B cell (primary cell): ENCODE data around the gene PLEKHA5. TPM values are rescaled to one million over a fixed set of nuclear protein-coding genes. Genes with fewer than 3 reads are reported as not detected.

Experiments used
- ATAC-seq: fragments of 200-7000 bp; cut with Tn5 transposase; one replicate; pipeline ENCODE4 v1.10.0; 2021; ENCODE audit warnings: low read depth, mild to moderate bottlenecking, moderate number of reproducible peaks, moderate library complexity
- CTCF ChIA-PET: fragments of 350-600 bp; sonication (Branson Sonifier 250); formaldehyde crosslinking; loops from one replicate; lab custom pipeline; 2021; ENCODE audit warnings: antibody characterized with exemption, inconsistent platforms; lab: Charles Lee
- POLR2A ChIA-PET: fragments of 350-600 bp; sonication (Branson Sonifier 250); formaldehyde crosslinking; loops from one replicate; lab custom pipeline; 2021; ENCODE audit warnings: antibody characterized with exemption; lab: Charles Lee
- DNase-seq: peaks from one replicate; pipeline ENCODE4 v3.0.0; 2013
- H2AFZ ChIP-seq: 2 replicates; pipeline ENCODE4 v1.6.1; 2012; ENCODE audit warnings: mild to moderate bottlenecking, low read depth, low read length; ENCODE audit not compliant: insufficient read depth, poor library complexity, severe bottlenecking
- H3K27ac ChIP-seq, 2 donors: 1 replicate in 1 of 2; 2 replicates in 1 of 2; pipeline ENCODE4 v1.5.1; 2012 to 2013; ENCODE audit warnings: low read length in 2 of 2, mild to moderate bottlenecking in 2 of 2, moderate library complexity in 1 of 2
- H3K27me3 ChIP-seq, 4 experiments: fragments of 200-600 bp in 1 of 4; sonication (generic) in 1 of 4; replicated peaks in 1 of 4; 1 replicate in 2 of 4; 2 replicates in 2 of 4; pipeline versions ENCODE4 v1.6.1 to v1.7.0; 2013 to 2016; ENCODE audit warnings: low read length in 3 of 4, mild to moderate bottlenecking in 2 of 4, mixed read lengths in 1 of 4, moderate library complexity in 1 of 4; ENCODE audit not compliant: insufficient read depth in 4 of 4, control insufficient read depth in 3 of 4; ENCODE audit errors: control extremely low read depth in 1 of 4
- H3K36me3 ChIP-seq, 2 experiments: replicated peaks in 1 of 2; 1 replicate in 1 of 2; 2 replicates in 1 of 2; pipeline versions ENCODE4 v1.6.1 to v1.7.1; 2013; ENCODE audit warnings: low read length in 1 of 2; ENCODE audit not compliant: insufficient read depth in 2 of 2, control insufficient read depth in 1 of 2; ENCODE audit errors: control extremely low read depth in 1 of 2, extremely low read depth in 1 of 2
- H3K4me1 ChIP-seq, 2 donors: fragments of 200-600 bp in 1 of 2; sonication (generic) in 1 of 2; 1 replicate in 1 of 2; 2 replicates in 1 of 2; pipeline versions ENCODE4 v1.5.1 to v1.6.1; 2013 to 2017; ENCODE audit warnings: low read length in 2 of 2; ENCODE audit not compliant: control insufficient read depth in 2 of 2, insufficient read depth in 2 of 2
- H3K4me2 ChIP-seq: replicated peaks from 2 replicates; pipeline ENCODE3; 2012; ENCODE audit warnings: mild to moderate bottlenecking, low read depth, low read length; ENCODE audit not compliant: poor library complexity, severe bottlenecking
- H3K4me3 ChIP-seq, 5 experiments: fragments of 200-600 bp in 1 of 5; sonication (generic) in 1 of 5; 1 replicate in 3 of 5; 2 replicates in 2 of 5; pipeline versions ENCODE4 v1.5.1 to v1.7.0; 2011 to 2016; ENCODE audit warnings: low read length in 4 of 5, mild to moderate bottlenecking in 4 of 5, low read depth in 2 of 5, control low read depth in 1 of 5, moderate library complexity in 1 of 5; ENCODE audit not compliant: insufficient read depth in 1 of 5; ENCODE audit errors: control extremely low read depth in 1 of 5, extremely low read depth in 1 of 5
- H3K79me2 ChIP-seq: fragments of 200-600 bp; sonication (generic); one replicate; pipeline ENCODE4 v1.6.0; 2016; ENCODE audit warnings: low read length; ENCODE audit not compliant: control insufficient read depth, insufficient read depth
- H3K9ac ChIP-seq: fragments of 200-600 bp; sonication (generic); 2 replicates; pipeline ENCODE4 v1.6.1; 2017; ENCODE audit warnings: mild to moderate bottlenecking, low read length, moderate library complexity
- H3K9me3 ChIP-seq, 3 donors: one replicate each; pipeline versions ENCODE4 v1.6.1 to v1.7.1; 2013; ENCODE audit warnings: low read length in 2 of 3; ENCODE audit not compliant: control insufficient read depth in 2 of 3, insufficient read depth in 1 of 3; ENCODE audit errors: control extremely low read depth in 1 of 3
- H4K20me1 ChIP-seq: 2 replicates; pipeline ENCODE4 v1.6.0; 2012; ENCODE audit warnings: mild to moderate bottlenecking, low read length; ENCODE audit not compliant: insufficient read depth, control insufficient read depth, poor library complexity, severe bottlenecking
- H3K27ac Mint-ChIP-seq: one replicate; pipeline ENCODE4 v1.8.0; 2021; ENCODE audit warnings: mixed read lengths
- H3K27me3 Mint-ChIP-seq: one replicate; pipeline ENCODE4 v1.8.0; 2021; ENCODE audit warnings: mixed read lengths
- H3K4me1 Mint-ChIP-seq: one replicate; pipeline ENCODE4 v1.8.0; 2021; ENCODE audit warnings: mixed read lengths
- H3K4me3 Mint-ChIP-seq: one replicate; pipeline ENCODE4 v1.8.0; 2021; ENCODE audit warnings: mixed read lengths
- H3K9me3 Mint-ChIP-seq: one replicate; pipeline ENCODE4 v1.8.0; 2022; ENCODE audit warnings: mixed read lengths; ENCODE audit not compliant: insufficient read depth
- EZH2 ChIP-seq: IDR thresholded peaks from 2 replicates; pipeline ENCODE4 v1.6.1; 2012; ENCODE audit warnings: borderline replicate concordance, low read depth, mild to moderate bottlenecking, moderate library complexity, low read length; ENCODE audit not compliant: insufficient read depth, poor library complexity, severe bottlenecking
- WGBS: methylation state at CpG from one replicate; pipeline ENCODE4 v1.1.5; 2013; ENCODE audit warnings: missing lambda C conversion rate; ENCODE audit not compliant: insufficient coverage; 5-methylcytosine and 5-hydroxymethylcytosine counted together
- intact Hi-C: fragments of 100-400 bp; cut with micrococcal nuclease; formaldehyde crosslinking; loops from one replicate; pipeline ENCODE4 v1.10.0; 2022
- polyA plus RNA-seq: library from polyadenylated mRNA; depleted of rRNA; stranded (reverse); fragments of >200 nt; gene quantifications from 2 replicates; pipeline ENCODE4 v1.2.3, GENCODE V29; 2012
- total RNA-seq, 2 donors: library from RNA; stranded (reverse); fragments of 120-200 nt in 1 of 2; gene quantifications; 1 replicate in 1 of 2; 2 replicates in 1 of 2; pipeline versions ENCODE4 v1.2.3 to v1.2.4, GENCODE V29; 2013 to 2022
- TF ChIP-seq, protein P1 (sequence below): fragments of 200-600 bp; IDR thresholded peaks from one replicate; pipeline ENCODE4 v1.8.0; 2022; ENCODE audit warnings: antibody characterized with exemption, mild to moderate bottlenecking

The PLEKHA5 gene
- total and polyA plus RNA-seq, 2 donors (not counting 1 experiment from before 2014, with no cell fraction given), result 0.03 to 0.22 TPM

GRCh38 chr12:19171731-19172130 lies 42.2 kb downstream of the PLEKHA5 start:
- ATAC-seq (no peak), DNase-seq (no peak)
- no peak overlapping the region for H3K27ac ChIP-seq
- Mint-ChIP-seq H3K4me3 (no peak overlapping the region), H3K9me3 (no peaks in the 10 kb centered on the region), H3K27me3 (no peaks in the 10 kb centered on the region), H3K4me1 (no peaks in the 10 kb centered on the region), H3K27ac (no peak overlapping the region)
- no peak overlapping the region for H3K4me3 ChIP-seq
- no peak overlapping the region for H3K9ac ChIP-seq
- no peaks in the 10 kb centered on the region for H3K4me1 ChIP-seq
- WGBS, result no CpG with 5 or more reads among the region's 2 CpGs
- H4K20me1 ChIP-seq, result no peaks in the 10 kb centered on the region
- H3K79me2 ChIP-seq, result no peaks in the 10 kb centered on the region
- intact Hi-C loops, result no loop called here
- H3K4me2 ChIP-seq, result no peak overlapping the region
- no peaks in the 10 kb centered on the region for H3K27me3 ChIP-seq
- ChIA-PET POLR2A (no interaction called here), CTCF (interaction anchor here (0.7 kb wide), 1 partner anchor 24 kb away, joined by 3 read pairs; no protein-coding TSS in a partner anchor)
- no peaks in the 10 kb centered on the region for H3K36me3 ChIP-seq
- TF ChIP-seq EZH2, result no peak
- TF ChIP-seq, protein P1, sequence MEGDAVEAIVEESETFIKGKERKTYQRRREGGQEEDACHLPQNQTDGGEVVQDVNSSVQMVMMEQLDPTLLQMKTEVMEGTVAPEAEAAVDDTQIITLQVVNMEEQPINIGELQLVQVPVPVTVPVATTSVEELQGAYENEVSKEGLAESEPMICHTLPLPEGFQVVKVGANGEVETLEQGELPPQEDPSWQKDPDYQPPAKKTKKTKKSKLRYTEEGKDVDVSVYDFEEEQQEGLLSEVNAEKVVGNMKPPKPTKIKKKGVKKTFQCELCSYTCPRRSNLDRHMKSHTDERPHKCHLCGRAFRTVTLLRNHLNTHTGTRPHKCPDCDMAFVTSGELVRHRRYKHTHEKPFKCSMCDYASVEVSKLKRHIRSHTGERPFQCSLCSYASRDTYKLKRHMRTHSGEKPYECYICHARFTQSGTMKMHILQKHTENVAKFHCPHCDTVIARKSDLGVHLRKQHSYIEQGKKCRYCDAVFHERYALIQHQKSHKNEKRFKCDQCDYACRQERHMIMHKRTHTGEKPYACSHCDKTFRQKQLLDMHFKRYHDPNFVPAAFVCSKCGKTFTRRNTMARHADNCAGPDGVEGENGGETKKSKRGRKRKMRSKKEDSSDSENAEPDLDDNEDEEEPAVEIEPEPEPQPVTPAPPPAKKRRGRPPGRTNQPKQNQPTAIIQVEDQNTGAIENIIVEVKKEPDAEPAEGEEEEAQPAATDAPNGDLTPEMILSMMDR, result no peak
- H3K9me3 ChIP-seq, result no peaks in the 10 kb centered on the region
- no peak overlapping the region for H2AFZ ChIP-seq

GRCh38 chr12:19177754-19178153 lies 48.2 kb downstream of the PLEKHA5 start:
- ChIA-PET POLR2A (no interaction called here), CTCF (no interaction called here)
- intact Hi-C loops, result no loop called here
- no peak overlapping the region for H3K27ac Mint-ChIP-seq
- no peak for TF ChIP-seq EZH2
- TF ChIP-seq, protein P1, result no peak
- ATAC-seq, result no peak
- Histone ChIP-seq H3K4me1 (no peaks in the 10 kb centered on the region), H3K9me3 (no peaks in the 10 kb centered on the region), H3K4me3 (no peak overlapping the region), H3K9ac (no peak overlapping the region), H4K20me1 (no peaks in the 10 kb centered on the region), H3K4me2 (no peak overlapping the region), H3K79me2 (no peaks in the 10 kb centered on the region), H3K27ac (no peak overlapping the region), H2AFZ (no peak overlapping the region), H3K27me3 (no peaks in the 10 kb centered on the region), H3K36me3 (no peaks in the 10 kb centered on the region)
- no CpG with 5 or more reads among the region's 3 CpGs for WGBS
- H3K4me1 Mint-ChIP-seq, result no peaks in the 10 kb centered on the region
- H3K27me3 Mint-ChIP-seq, result no peaks in the 10 kb centered on the region
- no peak overlapping the region for H3K4me3 Mint-ChIP-seq
- no peaks in the 10 kb centered on the region for H3K9me3 Mint-ChIP-seq
- DNase-seq, result no peak
